GM23338 (cell line): Measurements from ENCODE around the gene CEP43. TPM values are rescaled to one million over a fixed set of nuclear protein-coding genes. Genes with fewer than 3 reads are reported as not detected.

ENCODE experiments used
- ATAC-seq: fragments of 200-7000 bp; cut with Tn5 transposase; 3 replicates; pipeline ENCODE4 v1.9.1; 2020
- DNase-seq: peaks from one replicate; pipeline ENCODE4 v3.0.0-alpha.2; 2015; ENCODE audit warnings: low spot score
- H2AFZ ChIP-seq: fragments of 200-600 bp; sonication (generic); 2 replicates; pipeline ENCODE4 v1.8.0; 2016; ENCODE audit warnings: antibody characterized with exemption, mild to moderate bottlenecking, moderate library complexity
- H3F3A ChIP-seq: fragments of 200-600 bp; sonication (generic); replicated peaks from 2 replicates; pipeline ENCODE4 v1.8.0; 2017; ENCODE audit warnings: antibody characterized with exemption, mixed run types, low read depth
- H3K27ac ChIP-seq: fragments of 200-600 bp; sonication (generic); 2 replicates; pipeline ENCODE4 v1.6.1; 2016; ENCODE audit warnings: low read depth
- H3K27me3 ChIP-seq: fragments of 200-600 bp; sonication (generic); 2 replicates; pipeline ENCODE4 v1.8.0; 2016; ENCODE audit warnings: mild to moderate bottlenecking, mixed run types, moderate library complexity; ENCODE audit not compliant: insufficient read depth
- H3K36me3 ChIP-seq: fragments of 200-600 bp; sonication (generic); 2 replicates; pipeline ENCODE4 v1.8.0; 2016; ENCODE audit warnings: mild to moderate bottlenecking; ENCODE audit not compliant: insufficient read depth
- H3K4me1 ChIP-seq: fragments of 200-600 bp; sonication (generic); 2 replicates; pipeline ENCODE4 v1.8.0; 2016; ENCODE audit warnings: mild to moderate bottlenecking, moderate library complexity; ENCODE audit not compliant: insufficient read depth
- H3K4me2 ChIP-seq: fragments of 200-600 bp; sonication (generic); 2 replicates; pipeline ENCODE4 v1.7.1; 2017; ENCODE audit warnings: mixed run types
- H3K4me3 ChIP-seq: fragments of 200-600 bp; sonication (generic); 2 replicates; pipeline ENCODE4 v1.6.1; 2016; ENCODE audit warnings: mixed run types
- H3K79me2 ChIP-seq: fragments of 200-600 bp; sonication (generic); replicated peaks from 2 replicates; pipeline ENCODE4 v1.8.0; 2017; ENCODE audit warnings: mild to moderate bottlenecking; ENCODE audit not compliant: insufficient read depth
- H3K9me2 ChIP-seq: fragments of 200-600 bp; sonication (generic); 2 replicates; pipeline ENCODE4 v1.8.0; 2017; ENCODE audit not compliant: insufficient read depth
- H4K20me1 ChIP-seq: fragments of 200-600 bp; sonication (generic); replicated peaks from 2 replicates; pipeline ENCODE4 v1.8.0; 2017; ENCODE audit warnings: mild to moderate bottlenecking; ENCODE audit not compliant: insufficient read depth
- H3K27ac Mint-ChIP-seq: 2 replicates; pipeline ENCODE4 v1.8.0; 2020; ENCODE audit warnings: inconsistent platforms, mild to moderate bottlenecking, moderate library complexity, mixed read lengths
- H3K27me3 Mint-ChIP-seq: 3 replicates; pipeline ENCODE4 v1.8.0; 2022; ENCODE audit warnings: low read depth, mild to moderate bottlenecking, moderate library complexity, mixed read lengths, inconsistent platforms; ENCODE audit not compliant: insufficient read depth, poor library complexity
- H3K36me3 Mint-ChIP-seq: 3 replicates; pipeline ENCODE4 v1.8.0; 2021; ENCODE audit warnings: low read depth, mild to moderate bottlenecking, inconsistent platforms, moderate library complexity, mixed read lengths
- H3K4me1 Mint-ChIP-seq: 3 replicates; pipeline ENCODE4 v1.8.0; 2020; ENCODE audit warnings: mild to moderate bottlenecking, inconsistent platforms, mixed read lengths
- H3K4me3 Mint-ChIP-seq: 3 replicates; pipeline ENCODE4 v1.8.0; 2021; ENCODE audit warnings: moderate library complexity, mild to moderate bottlenecking, inconsistent platforms, mixed read lengths
- H3K9me3 Mint-ChIP-seq: 3 replicates; pipeline ENCODE4 v1.8.0; 2020; ENCODE audit warnings: moderate library complexity, mild to moderate bottlenecking, inconsistent platforms, mixed read lengths
- CREB1 ChIP-seq: fragments of 250-450 bp; sonication (Bioruptor Pico); IDR thresholded peaks from 2 replicates; pipeline ENCODE4 v1.5.0; 2020; ENCODE audit warnings: low read depth, mild to moderate bottlenecking, moderate library complexity
- EZH2 ChIP-seq: fragments of 200-600 bp; sonication (generic); IDR thresholded peaks from one replicate; pipeline ENCODE4 v1.8.0; 2017; ENCODE audit warnings: antibody characterized with exemption, mild to moderate bottlenecking, low read depth; ENCODE audit not compliant: unreplicated experiment
- EZH2phosphoT487 ChIP-seq: fragments of 200-600 bp; sonication (generic); IDR thresholded peaks from one replicate; pipeline ENCODE4 v1.8.1; 2018; ENCODE audit warnings: antibody characterized with exemption; ENCODE audit not compliant: unreplicated experiment
- JUNB ChIP-seq: IDR thresholded peaks from one replicate; pipeline ENCODE4 v1.6.1; 2016; ENCODE audit warnings: antibody characterized with exemption; ENCODE audit not compliant: unreplicated experiment
- NANOG ChIP-seq: IDR thresholded peaks from 2 replicates; pipeline ENCODE4 v1.6.1; 2016; ENCODE audit warnings: antibody characterized with exemption, borderline replicate concordance
- POLR2AphosphoS5 ChIP-seq: IDR thresholded peaks from 2 replicates; pipeline ENCODE4 v1.6.1; 2016; ENCODE audit warnings: antibody characterized with exemption, low read depth
- STAT1 ChIP-seq: IDR thresholded peaks from one replicate; pipeline ENCODE4 v1.6.1; 2016; ENCODE audit warnings: antibody characterized with exemption; ENCODE audit not compliant: unreplicated experiment
- ZNF114 ChIP-seq: fragments of 250-450 bp; sonication (Bioruptor Pico); IDR thresholded peaks from 2 replicates; pipeline ENCODE4 v1.5.0; 2020; ENCODE audit warnings: mild to moderate bottlenecking, moderate library complexity
- ZNF331 ChIP-seq: fragments of 250-450 bp; sonication (Bioruptor Pico); IDR thresholded peaks from 2 replicates; pipeline ENCODE4 v1.5.0; 2020; ENCODE audit warnings: low read depth, mild to moderate bottlenecking, moderate library complexity
- polyA plus RNA-seq: library from polyadenylated mRNA; unstranded; fragments of >200 nt; fragmentation: Nextera tagmentation; extraction: Ambion mirVana; gene quantifications from 2 replicates; pipeline ENCODE4 v1.2.1, GENCODE V29; 2016
- total RNA-seq: library from RNA; depleted of rRNA; stranded (reverse); fragments of >200 nt; shearing (Covaris generic); gene quantifications from 2 replicates; pipeline ENCODE4 v1.2.3, GENCODE V29; 2014
- TF ChIP-seq, protein P1 (sequence below), 2 experiments: fragments of 200-600 bp in 1 of 2; sonication (generic) in 1 of 2; conservative IDR thresholded peaks; 2 replicates each; pipeline versions ENCODE4 v1.5.1 to v1.6.1; 2016 to 2017; ENCODE audit warnings: antibody characterized with exemption in 2 of 2, low read depth in 2 of 2, mild to moderate bottlenecking in 2 of 2, moderate library complexity in 1 of 2
- TF ChIP-seq, protein P2 (sequence below): IDR thresholded peaks from 2 replicates; pipeline ENCODE4 v1.6.1; 2016; ENCODE audit warnings: antibody characterized with exemption
- TF ChIP-seq, protein P3 (sequence below): IDR thresholded peaks from one replicate; pipeline ENCODE4 v1.6.1; 2018; ENCODE audit warnings: antibody characterized with exemption; ENCODE audit not compliant: unreplicated experiment
- TF ChIP-seq, protein P4 (sequence below): fragments of 250-450 bp; sonication (Bioruptor Pico); IDR thresholded peaks from 2 replicates; pipeline ENCODE4 v1.5.0; 2020; ENCODE audit warnings: mild to moderate bottlenecking, moderate library complexity

CEP43 gene
- total and polyA plus RNA-seq, 2 experiments from 2014 or later, result 39.9 to 44.3 TPM

DNA sequence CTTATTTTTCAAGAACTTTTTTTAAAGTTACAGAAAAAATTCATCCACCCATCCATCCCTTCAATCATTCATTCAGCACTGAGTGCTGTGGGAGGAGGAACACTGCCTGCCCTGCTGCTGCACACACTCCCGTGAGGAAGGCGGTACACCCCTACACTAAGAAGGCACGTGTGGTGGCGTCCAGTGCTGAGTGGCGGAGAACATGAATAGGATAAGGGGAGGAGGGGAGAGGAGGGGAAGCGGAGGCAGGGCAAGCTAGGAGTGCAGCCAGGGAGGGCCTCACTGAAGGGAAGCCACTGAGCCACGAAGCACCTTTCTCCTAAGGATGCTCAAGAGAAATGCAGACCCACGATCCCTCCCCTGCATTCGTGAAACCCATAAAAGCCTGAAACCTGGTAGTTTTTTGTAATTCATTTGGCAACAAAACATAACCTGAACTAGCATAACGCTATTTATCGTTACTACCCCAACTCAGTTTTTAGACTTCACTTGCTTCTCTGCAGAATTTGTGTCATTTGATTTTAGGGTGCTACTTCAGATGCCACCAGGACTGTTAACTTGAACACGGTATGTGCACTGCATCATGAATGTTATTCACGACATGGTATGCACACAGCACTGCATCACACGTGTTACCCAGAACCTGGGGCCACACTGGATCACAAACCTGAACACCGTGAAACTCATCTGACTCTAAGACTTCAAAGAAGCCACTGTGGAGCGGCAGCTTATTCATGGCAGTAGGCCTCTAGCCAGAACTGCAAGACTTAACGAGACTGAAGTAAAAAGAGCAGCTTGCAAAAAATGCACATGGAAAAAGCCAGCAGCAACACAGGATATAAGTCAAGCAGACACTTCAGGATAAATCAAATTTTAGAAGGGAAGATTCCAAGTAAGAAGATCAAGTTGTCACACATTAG is 46.4 kb upstream of the CEP43 start:
- H3F3A ChIP-seq, result no peaks in the 10 kb centered on the region
- H3K27me3 Mint-ChIP-seq, result peaks cover 8% of the 10 kb centered on the region
- no peaks in the 10 kb centered on the region; the same call in 1 of the 2 replicates for H4K20me1 ChIP-seq
- peaks cover 17% of the 10 kb centered on the region for H3K4me1 Mint-ChIP-seq
- H3K4me3 ChIP-seq, result no peak overlapping the region
- peaks cover 16% of the 10 kb centered on the region for H3K4me1 ChIP-seq
- no peak overlapping the region for H3K27ac Mint-ChIP-seq
- ATAC-seq, result no peak
- no peak overlapping the region for H3K4me2 ChIP-seq
- H3K36me3 Mint-ChIP-seq, result peaks cover 34% of the 10 kb centered on the region
- H3K79me2 ChIP-seq, result peaks cover 6% of the 10 kb centered on the region; the same call in 1 of the 2 replicates
- peaks cover 18% of the 10 kb centered on the region for H3K9me3 Mint-ChIP-seq
- no peaks in the 10 kb centered on the region for H3K9me2 ChIP-seq
- H3K36me3 ChIP-seq, result no peaks in the 10 kb centered on the region; the same call in 1 of the 2 replicates
- H3K27ac ChIP-seq, result no peak overlapping the region
- DNase-seq, result no peak
- H3K4me3 Mint-ChIP-seq, result no peak overlapping the region
- TF ChIP-seq EZH2phosphoT487, result no peak
- no peak for TF ChIP-seq STAT1
- no peak for TF ChIP-seq ZNF331 (CRISPR knock-in tag)
- no peak for TF ChIP-seq CREB1 (CRISPR knock-in tag)
- TF ChIP-seq, protein P1, sequence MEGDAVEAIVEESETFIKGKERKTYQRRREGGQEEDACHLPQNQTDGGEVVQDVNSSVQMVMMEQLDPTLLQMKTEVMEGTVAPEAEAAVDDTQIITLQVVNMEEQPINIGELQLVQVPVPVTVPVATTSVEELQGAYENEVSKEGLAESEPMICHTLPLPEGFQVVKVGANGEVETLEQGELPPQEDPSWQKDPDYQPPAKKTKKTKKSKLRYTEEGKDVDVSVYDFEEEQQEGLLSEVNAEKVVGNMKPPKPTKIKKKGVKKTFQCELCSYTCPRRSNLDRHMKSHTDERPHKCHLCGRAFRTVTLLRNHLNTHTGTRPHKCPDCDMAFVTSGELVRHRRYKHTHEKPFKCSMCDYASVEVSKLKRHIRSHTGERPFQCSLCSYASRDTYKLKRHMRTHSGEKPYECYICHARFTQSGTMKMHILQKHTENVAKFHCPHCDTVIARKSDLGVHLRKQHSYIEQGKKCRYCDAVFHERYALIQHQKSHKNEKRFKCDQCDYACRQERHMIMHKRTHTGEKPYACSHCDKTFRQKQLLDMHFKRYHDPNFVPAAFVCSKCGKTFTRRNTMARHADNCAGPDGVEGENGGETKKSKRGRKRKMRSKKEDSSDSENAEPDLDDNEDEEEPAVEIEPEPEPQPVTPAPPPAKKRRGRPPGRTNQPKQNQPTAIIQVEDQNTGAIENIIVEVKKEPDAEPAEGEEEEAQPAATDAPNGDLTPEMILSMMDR (conservative IDR thresholded peaks at IDR 0.05; ENCODE audit: low read depth in 2 of 2), result no peak
- TF ChIP-seq, protein P2, sequence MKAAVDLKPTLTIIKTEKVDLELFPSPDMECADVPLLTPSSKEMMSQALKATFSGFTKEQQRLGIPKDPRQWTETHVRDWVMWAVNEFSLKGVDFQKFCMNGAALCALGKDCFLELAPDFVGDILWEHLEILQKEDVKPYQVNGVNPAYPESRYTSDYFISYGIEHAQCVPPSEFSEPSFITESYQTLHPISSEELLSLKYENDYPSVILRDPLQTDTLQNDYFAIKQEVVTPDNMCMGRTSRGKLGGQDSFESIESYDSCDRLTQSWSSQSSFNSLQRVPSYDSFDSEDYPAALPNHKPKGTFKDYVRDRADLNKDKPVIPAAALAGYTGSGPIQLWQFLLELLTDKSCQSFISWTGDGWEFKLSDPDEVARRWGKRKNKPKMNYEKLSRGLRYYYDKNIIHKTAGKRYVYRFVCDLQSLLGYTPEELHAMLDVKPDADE, result no peak
- no peak for TF ChIP-seq POLR2AphosphoS5
- no peak for TF ChIP-seq ZNF114 (CRISPR knock-in tag)
- no peak for TF ChIP-seq JUNB
- no peak for TF ChIP-seq NANOG
- TF ChIP-seq, protein P3, sequence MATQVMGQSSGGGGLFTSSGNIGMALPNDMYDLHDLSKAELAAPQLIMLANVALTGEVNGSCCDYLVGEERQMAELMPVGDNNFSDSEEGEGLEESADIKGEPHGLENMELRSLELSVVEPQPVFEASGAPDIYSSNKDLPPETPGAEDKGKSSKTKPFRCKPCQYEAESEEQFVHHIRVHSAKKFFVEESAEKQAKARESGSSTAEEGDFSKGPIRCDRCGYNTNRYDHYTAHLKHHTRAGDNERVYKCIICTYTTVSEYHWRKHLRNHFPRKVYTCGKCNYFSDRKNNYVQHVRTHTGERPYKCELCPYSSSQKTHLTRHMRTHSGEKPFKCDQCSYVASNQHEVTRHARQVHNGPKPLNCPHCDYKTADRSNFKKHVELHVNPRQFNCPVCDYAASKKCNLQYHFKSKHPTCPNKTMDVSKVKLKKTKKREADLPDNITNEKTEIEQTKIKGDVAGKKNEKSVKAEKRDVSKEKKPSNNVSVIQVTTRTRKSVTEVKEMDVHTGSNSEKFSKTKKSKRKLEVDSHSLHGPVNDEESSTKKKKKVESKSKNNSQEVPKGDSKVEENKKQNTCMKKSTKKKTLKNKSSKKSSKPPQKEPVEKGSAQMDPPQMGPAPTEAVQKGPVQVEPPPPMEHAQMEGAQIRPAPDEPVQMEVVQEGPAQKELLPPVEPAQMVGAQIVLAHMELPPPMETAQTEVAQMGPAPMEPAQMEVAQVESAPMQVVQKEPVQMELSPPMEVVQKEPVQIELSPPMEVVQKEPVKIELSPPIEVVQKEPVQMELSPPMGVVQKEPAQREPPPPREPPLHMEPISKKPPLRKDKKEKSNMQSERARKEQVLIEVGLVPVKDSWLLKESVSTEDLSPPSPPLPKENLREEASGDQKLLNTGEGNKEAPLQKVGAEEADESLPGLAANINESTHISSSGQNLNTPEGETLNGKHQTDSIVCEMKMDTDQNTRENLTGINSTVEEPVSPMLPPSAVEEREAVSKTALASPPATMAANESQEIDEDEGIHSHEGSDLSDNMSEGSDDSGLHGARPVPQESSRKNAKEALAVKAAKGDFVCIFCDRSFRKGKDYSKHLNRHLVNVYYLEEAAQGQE, result no peak
- no peak for TF ChIP-seq EZH2
- TF ChIP-seq, protein P4, sequence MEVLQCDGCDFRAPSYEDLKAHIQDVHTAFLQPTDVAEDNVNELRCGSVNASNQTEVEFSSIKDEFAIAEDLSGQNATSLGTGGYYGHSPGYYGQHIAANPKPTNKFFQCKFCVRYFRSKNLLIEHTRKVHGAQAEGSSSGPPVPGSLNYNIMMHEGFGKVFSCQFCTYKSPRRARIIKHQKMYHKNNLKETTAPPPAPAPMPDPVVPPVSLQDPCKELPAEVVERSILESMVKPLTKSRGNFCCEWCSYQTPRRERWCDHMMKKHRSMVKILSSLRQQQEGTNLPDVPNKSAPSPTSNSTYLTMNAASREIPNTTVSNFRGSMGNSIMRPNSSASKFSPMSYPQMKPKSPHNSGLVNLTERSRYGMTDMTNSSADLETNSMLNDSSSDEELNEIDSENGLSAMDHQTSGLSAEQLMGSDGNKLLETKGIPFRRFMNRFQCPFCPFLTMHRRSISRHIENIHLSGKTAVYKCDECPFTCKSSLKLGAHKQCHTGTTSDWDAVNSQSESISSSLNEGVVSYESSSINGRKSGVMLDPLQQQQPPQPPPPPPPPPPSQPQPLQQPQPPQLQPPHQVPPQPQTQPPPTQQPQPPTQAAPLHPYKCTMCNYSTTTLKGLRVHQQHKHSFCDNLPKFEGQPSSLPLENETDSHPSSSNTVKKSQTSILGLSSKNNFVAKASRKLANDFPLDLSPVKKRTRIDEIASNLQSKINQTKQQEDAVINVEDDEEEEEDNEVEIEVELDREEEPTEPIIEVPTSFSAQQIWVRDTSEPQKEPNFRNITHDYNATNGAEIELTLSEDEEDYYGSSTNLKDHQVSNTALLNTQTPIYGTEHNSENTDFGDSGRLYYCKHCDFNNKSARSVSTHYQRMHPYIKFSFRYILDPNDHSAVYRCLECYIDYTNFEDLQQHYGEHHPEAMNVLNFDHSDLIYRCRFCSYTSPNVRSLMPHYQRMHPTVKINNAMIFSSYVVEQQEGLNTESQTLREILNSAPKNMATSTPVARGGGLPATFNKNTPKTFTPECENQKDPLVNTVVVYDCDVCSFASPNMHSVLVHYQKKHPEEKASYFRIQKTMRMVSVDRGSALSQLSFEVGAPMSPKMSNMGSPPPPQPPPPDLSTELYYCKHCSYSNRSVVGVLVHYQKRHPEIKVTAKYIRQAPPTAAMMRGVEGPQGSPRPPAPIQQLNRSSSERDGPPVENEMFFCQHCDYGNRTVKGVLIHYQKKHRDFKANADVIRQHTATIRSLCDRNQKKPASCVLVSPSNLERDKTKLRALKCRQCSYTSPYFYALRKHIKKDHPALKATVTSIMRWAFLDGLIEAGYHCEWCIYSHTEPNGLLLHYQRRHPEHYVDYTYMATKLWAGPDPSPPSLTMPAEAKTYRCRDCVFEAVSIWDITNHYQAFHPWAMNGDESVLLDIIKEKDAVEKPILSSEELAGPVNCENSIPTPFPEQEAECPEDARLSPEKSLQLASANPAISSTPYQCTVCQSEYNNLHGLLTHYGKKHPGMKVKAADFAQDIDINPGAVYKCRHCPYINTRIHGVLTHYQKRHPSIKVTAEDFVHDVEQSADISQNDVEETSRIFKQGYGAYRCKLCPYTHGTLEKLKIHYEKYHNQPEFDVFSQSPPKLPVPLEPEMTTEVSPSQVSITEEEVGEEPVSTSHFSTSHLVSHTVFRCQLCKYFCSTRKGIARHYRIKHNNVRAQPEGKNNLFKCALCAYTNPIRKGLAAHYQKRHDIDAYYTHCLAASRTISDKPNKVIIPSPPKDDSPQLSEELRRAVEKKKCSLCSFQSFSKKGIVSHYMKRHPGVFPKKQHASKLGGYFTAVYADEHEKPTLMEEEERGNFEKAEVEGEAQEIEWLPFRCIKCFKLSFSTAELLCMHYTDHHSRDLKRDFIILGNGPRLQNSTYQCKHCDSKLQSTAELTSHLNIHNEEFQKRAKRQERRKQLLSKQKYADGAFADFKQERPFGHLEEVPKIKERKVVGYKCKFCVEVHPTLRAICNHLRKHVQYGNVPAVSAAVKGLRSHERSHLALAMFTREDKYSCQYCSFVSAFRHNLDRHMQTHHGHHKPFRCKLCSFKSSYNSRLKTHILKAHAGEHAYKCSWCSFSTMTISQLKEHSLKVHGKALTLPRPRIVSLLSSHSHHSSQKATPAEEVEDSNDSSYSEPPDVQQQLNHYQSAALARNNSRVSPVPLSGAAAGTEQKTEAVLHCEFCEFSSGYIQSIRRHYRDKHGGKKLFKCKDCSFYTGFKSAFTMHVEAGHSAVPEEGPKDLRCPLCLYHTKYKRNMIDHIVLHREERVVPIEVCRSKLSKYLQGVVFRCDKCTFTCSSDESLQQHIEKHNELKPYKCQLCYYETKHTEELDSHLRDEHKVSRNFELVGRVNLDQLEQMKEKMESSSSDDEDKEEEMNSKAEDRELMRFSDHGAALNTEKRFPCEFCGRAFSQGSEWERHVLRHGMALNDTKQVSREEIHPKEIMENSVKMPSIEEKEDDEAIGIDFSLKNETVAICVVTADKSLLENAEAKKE (CRISPR knock-in tag), result no peak
- H3K27me3 ChIP-seq, result peaks cover 4% of the 10 kb centered on the region; the same call in 1 of the 2 replicates
- no peak overlapping the region for H2AFZ ChIP-seq
